Activated naive CD8-positive, alpha-beta T cell treated with anti-CD3 and anti-CD28 coated beads, Interleukin-2, amount 50 U/mL, for 16 hours (primary cell): ENCODE results near the gene SHMT1.
"Not testable (repeated sequence)": the region's sequence is repeated elsewhere in the genome, so short reads cannot be mapped to it uniquely, and the experiment has no call there.

Source experiments
- DNase-seq: peaks from one replicate; pipeline ENCODE4 v3.0.0-alpha.2; 2020; ENCODE audit warnings: low read depth, low spot score

SHMT1 gene

GRCh38 chr17:18326572-18326971, 36.8 kb downstream of the SHMT1 start:
- no peak for DNase-seq

GRCh38 chr17:18326039-18326438, 37.3 kb downstream of the SHMT1 start:
- no peak for DNase-seq

DNA sequence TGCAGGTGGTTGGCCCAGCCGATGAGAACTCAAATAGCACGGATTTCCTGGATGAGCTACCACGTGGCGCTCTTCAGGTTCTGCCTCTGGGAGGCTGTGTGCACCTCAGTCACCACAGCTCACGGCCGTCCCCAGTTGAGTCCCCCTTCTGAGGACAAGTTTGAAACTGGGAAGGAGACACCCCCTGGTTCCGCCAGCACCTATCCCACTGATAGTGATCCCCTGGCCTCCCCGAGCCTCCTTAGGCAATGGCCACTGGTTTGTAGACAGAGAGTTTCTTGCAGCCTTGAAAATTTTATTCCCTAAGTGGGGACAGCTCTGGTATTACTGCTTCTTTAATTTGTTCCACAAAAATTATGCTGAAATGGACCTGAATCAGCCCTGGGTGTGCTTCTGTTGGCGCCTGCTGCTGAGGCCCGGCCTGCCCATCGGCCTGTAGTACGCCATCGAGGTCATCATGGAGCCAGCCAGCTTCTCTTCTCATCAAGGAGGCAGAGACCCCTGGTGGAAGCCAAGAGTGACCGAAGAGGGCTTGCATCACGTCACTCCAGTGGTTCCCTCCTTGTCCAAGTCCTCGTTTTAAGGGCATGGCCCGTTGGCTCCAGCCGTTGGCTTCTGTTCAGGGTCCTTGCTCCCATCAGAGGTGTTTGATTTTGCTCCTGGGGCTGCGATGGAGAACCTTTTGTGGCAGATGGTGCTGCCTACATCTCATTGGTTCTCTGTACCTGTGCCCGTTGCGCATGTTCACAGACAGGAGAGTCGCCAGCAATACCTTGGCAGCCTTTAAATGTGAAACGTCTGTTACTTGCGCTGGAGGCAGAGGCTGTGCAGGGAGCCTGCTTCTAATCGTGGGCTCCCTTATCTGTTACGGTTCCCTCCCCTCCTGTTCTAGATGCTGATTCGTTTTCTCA, 39.0 kb downstream of the SHMT1 start:
- DNase-seq: no peak

DNA sequence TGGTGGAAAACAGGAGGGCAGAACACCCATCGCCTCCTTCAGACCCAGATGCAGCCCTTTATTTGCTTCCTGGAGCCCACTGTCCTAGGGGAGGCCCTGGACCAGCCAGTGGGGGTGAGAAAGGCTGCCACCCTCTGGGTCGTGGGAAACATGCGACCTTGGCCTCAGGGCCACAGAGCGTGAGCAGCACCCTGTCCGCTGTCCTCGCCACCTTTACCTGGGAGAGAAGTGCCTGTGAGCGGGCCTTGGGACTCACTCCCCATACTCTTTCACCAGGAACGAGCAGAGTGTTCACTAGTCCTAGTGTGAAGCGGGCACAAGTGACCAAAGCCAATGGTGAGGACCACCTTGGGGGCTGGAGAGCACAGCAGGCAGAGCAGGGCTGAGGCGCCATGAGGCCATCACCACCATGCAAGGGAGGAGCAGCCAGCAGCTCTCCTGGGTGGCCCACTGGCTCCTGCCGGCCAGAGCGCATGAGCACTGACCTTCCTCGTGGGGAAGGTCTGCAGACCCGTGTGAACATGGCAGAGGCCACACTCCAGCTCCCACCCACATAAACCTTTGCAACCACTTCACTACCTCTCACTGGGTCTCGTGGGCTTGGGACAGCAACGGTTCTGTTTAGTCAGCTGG, 39.7 kb downstream of the SHMT1 start:
- no peak for DNase-seq

- no peak for DNase-seq
Observed at GRCh38 chr17:18323007-18323406, 40.3 kb downstream of the SHMT1 start.

DNA sequence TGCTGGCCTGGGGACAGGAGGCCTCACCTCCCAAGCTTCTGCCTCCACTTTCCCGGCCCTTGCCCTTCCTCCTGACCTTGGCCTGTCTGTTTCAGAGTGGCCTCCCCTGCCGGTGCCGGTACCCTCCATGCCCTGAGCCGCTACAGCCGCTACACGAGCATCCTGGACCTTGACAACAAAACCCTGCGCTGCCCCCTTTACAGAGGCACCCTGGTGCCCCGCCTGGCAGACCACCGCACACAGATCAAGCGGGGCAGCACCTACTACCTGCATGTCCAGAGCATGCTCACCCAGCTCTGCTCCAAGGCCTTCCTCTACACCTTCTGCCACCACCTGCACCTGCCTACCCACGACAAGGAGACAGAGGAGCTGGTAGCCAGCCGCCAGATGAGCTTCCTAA, 40.8 kb downstream of the SHMT1 start:
- no peak for DNase-seq

DNA sequence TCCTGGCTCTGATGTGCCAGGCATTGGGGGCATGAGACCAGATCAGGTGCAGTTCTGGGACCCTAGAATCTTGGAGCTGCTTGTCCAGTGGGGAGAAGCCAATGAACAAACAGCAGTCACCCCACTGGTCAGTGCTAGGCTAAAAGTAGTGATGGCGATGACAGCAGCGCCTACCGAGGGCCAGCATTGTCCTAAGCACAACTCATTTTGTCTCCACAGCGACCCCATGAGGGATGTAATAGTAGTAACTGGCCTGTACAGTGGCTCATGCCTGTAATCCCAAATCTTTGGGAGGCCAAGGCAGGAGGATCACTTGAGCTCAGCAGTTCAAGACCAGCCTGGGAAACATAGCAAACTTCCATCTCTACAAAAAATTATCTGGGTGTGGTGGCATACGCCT, 42.0 kb downstream of the SHMT1 start:
- no peak for DNase-seq

GRCh38 chr17:18320301-18320700, 43.0 kb downstream of the SHMT1 start:
- DNase-seq: no peak

DNA sequence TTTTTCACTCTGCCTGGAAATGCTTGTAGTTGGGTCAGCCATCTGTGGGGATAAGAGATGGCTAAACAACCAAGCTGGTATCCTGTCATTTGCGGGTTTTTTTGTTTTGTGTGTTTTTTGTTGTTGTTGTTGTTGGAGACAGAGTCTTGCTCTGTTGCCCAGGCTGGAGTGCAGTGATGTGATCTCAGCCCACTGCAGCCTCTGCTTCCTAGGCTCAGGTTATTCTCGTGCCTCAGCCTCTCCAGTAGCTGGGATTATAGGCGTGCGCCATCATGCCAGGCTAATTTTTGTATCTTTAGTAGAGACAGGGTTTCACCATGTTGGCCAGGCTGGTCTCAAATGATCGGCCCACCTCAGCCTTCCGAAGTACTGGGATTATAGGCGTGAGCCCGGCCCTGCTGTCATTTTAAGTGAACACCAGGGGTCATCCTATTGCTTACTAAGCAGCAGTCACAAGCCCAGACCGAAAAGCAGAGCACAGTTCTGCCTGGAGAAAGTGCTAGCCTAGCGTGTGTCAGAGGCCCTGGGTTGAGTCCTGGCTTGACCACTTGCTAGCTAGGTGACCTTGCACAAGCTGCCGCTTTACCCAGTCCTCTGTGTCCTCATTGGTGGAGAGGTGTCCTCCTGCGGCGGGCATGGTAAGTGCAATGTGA, 43.6 kb downstream of the SHMT1 start:
- DNase-seq: no peak

- no peak for DNase-seq
Observed at GRCh38 chr17:18318771-18319450, 44.4 kb downstream of the SHMT1 start.

DNA sequence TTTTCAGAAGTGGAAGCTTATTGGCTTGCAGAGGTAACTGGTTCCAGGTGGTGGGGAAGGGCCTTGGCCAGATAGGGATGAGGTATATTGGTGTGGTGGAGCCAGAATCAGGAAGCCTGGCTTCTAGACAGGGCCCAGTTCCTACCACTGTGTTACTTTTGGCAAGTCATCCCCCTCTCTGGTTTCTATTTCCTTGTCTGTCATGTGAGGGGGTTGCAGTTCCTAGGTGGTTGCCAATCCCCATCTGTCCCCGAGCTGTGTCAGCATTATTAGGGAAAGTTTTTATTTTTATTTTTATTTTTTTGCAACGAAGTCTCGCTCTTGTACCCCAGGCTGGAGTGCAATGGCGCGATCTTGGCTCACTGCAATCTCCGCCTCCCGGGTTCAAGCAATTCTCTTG, 45.2 kb downstream of the SHMT1 start:
- DNase-seq: no peak

DNA sequence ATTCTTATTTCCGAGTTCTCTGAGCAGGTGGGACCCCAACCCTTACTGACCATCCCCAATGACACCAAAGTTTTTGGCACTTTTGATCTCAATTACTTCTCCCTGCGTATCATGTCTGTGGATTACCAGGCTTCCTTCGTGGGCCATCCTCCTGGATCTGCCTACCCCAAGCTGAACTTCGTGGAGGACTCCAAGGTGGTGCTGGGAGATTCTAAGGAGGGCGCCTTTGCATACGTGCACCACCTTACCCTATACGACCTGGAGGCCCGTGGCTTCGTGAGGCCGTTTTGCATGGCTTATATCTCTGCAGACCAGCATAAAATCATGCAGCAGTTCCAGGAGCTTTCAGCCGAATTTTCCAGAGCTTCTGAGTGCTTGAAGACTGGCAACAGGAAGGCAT, 47.4 kb downstream of the SHMT1 start:
- DNase-seq: no peak

- DNase-seq: no peak
Observed at GRCh38 chr17:18315562-18315922, 47.8 kb downstream of the SHMT1 start.

GRCh38 chr17:18314731-18315561, 48.4 kb downstream of the SHMT1 start, which contains the start of the genes SMCR8 and TOP3A:
Gene SMCR8, plus strand, starts transcription at chr17:18315293. Its CDS starts 497 bp downstream, at chr17:18315790.
Gene TOP3A, minus strand, starts transcription at chr17:18314994. Its CDS starts 216 bp downstream, at chr17:18314778.
- DNase-seq: peak; percentile 99

GRCh38 chr17:18314059-18314730, 49.2 kb downstream of the SHMT1 start:
- no peak for DNase-seq

DNA sequence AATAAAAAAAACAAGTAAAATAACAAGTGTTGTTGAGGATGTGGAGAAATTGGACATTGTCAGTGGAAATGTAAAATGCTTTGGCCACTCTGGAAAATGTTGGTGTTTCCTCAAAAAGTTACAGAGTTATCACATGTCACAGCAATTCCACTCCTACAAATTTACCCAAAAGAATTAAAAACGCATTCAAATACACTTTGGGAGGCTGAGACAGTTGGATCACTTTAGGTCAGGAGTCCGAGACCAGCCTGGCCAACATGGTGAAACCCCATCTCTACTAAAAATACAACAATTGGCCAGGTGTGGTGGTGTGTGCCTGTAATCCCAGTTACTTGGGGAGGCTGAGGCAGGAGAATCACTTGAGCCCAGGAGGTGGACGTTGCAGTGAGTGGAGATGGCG, 54.1 kb downstream of the SHMT1 start:
- DNase-seq: no peak

GRCh38 chr17:18303206-18303605, 60.1 kb downstream of the SHMT1 start:
- DNase-seq: not testable (repeated sequence)

GRCh38 chr17:18300725-18301480, 62.4 kb downstream of the SHMT1 start:
- no peak for DNase-seq

GRCh38 chr17:18298061-18298460, 65.3 kb downstream of the SHMT1 start:
- not testable (repeated sequence) for DNase-seq
